Measurements from ENCODE around the gene MATK.

Gene MATK

DNA sequence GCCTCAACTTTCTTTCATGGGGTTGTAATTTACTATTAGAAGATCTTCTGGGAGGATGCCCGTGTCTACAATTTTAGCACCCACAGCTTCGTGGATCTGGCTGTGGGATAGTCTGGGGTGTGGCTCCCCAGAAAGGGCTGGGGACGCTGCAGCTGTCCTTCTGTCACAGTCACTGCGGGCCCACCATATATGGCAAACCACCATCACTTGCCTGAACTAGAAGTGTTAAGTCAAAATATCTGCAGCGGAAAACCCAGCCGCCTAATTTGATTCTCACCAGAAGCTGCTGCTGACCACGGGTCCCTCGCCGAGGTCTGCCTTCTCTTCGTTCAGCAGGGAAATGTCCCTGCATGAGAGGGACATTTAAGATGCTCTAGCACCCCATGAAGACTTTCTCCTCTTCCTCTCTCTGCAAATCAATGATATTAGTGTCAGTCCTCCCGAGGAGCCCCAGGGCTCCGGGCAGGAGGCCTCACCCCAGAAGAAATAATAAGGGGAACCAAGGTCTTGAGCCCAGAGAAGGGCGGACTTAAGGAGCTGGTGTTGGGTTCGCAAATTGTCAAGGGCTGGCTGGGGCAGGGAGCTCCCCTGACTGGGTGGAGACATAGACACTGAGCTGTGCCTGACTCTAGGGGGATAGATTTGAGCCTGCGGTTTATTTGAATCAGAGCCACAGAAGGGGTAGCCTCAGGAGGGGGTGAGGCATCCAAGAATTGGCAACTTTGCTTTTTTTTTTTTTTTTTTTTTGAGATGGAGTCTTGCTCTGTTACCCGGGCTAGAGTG is 3.0 kb upstream of the MATK start:
- no peak for DNase-seq

GRCh38 chr19:3785451-3785937 is 687 bp downstream of the MATK start:
- DNase-seq = no peak

DNA sequence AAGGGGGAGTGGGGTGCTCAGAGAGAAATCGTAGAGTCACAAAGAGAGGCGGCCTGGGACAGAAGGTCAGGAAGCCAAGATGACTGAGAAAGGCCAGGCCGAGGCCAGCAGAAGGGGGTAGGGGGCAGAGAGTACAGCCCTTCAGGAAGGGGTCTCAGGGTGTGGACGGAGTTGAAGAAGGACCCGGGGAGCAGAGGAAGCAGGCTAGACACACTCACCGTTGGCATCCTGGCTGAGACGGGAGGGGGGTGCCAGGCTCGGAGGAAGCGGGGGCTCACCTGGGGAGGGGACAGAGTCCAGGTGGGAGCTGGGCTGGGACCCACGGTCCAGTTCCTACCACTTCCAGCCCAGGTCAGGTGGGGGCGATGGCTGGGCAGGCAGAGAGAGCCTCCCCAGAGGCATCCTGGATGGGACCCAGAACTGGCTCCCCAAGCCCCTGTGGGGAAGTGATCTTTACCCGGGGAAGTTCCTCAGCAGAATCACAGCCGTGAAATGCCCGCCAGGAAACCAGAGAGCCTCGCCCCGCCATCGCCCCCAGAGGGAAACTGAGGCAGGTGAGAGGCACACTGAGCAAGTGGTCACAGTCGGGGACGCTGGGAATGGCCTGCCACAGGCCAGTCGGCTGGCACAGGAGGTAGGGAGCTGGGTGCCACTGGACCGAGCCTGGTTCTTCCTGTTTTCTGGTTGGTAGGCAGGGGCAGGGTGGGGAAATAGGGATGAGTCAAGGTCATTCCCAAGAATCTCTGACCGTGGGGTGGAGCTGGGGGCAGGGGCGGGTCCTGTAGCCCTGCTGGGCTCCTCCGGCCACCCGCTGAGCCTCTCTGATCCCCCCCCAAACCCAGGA is 1.4 kb downstream of the MATK start:
- DNase-seq = no peak

- DNase-seq = no peak
Measured at GRCh38 chr19:3783660-3784584, 2.3 kb downstream of the MATK start.

- DNase-seq = no peak
Measured at GRCh38 chr19:3782903-3783302, 3.3 kb downstream of the MATK start.

DNA sequence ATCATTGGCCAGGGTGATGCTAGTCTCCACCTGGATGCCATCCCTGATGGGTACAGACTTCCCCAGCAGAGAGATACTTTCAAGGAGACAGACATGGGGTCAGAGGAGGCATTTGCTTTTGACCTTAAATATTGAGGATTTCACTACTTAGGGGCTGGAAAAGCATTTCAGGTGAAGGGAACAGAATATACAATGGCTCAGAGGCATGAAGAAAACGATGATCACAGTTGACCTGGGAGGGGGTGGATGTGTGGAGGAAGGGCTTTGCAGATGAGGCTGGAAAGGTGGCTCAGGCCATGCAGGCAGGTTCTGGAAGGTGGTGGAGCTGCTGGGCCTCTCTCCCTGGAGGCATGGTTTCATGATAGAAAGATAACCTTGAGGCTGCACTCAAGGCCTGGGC is 3.9 kb downstream of the MATK start:
- no peak for DNase-seq

DNA sequence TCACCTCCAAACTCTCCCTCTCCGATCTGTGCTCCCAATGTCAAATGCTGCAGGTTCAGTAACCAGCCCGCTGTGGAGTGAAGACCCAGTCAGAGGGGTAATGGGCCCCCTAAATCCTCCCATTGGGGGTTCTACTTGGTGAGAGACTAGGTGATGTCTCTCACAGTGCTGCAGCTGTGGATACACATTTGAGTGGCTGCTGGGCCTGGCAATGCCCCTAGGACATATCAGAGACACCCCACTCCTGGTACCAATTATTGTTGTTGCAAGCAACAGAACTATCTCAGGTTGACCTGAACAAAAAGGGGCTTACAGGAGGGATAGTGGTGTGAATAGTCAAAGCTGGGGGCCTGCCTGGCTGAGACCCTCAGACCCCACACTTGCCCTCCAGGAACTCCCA is 4.6 kb downstream of the MATK start:
- no peak for DNase-seq

- DNase-seq = peak; percentile 67
Measured at GRCh38 chr19:3780786-3781304, 5.3 kb downstream of the MATK start.

- DNase-seq = no peak
Measured at GRCh38 chr19:3778899-3779723, 7.1 kb downstream of the MATK start.

DNA sequence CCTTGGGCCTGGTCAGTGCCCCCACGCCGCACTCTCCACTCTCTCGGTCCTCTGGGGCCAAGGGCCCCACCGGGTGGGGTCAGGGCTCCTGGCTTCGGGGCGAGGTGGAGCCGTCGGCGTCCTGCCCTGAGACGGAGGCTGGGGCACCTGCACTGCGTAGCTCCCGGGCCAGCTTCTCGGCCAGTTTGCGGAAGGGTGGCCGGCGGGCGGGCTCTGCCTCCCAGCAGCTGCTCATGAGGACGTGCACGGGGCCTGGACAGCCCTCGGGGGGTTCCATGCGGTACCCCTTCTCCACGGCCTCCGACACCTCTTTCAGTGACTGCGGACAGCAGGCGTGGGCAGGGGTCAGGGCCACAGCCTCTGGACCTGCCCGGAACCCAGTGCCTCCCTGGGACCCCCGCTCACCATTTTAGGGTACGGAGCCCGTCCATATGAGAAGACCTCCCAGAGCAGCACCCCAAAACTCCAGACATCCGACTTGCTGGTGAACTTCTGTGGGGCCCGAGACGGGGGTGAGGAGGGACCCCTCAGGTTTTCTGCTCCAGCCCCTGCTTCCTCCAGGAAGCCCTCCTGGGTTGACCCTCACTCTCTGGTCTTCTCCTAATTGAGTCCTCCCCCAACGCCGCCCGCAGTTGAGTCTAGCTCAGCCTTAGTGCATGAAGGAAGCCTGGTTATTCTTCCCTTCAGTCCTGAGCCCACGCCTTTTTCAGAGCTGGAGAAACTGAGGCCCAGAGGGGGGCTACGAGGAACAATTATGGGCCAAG is 7.9 kb downstream of the MATK start:
- no peak for DNase-seq

DNA sequence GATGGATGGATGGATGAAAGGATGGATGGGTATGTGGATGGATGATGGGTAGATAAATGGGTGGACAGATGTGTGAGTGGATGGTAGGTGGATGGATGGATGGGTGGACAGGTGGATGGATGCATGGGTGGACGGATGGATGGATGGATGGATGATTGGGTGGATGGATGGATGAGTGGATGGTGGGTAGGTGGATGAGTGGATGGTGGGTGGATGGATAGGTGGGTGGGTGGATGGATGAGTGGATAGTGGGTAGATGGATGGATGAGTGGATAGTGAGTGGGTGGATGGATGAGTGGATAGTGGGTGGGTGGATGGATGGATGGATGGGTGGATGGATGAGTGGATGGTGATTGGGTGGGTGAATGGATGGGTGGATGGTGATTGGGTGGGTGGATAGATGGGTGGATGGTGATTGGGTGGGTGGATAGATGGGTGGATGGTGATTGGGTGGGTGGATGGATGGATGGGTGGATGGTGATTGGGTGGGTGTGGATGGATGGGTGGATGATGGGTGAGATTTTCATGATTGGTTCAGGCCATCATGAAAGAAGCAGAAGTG is 9.6 kb downstream of the MATK start:
- DNase-seq = no peak

DNA sequence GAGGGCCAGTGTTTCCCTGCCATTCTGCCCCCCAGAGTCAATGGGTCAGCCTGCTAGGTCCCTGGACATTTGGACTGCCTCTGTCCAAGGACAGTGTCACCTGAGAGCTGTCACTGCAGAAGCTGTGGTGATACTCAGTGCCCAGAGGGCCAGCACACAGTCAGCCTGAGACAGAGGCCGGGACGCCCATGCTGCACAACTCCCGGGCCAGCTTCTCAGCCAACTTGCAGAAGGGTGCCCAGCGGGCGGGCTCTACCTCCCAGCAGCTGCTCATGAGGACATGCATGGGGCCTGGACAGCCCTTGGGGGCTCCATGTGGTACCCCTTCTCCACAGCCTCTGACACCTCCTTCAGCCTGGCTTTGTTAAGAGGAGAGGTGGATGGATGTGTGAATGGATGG is 10.3 kb downstream of the MATK start:
- no peak for DNase-seq

- DNase-seq = no peak
Measured at GRCh38 chr19:3775374-3775711, 10.8 kb downstream of the MATK start.

- DNase-seq = no peak
Measured at GRCh38 chr19:3774621-3775373, 11.4 kb downstream of the MATK start.

GRCh38 chr19:3773814-3774515 is 12.2 kb downstream of the MATK start:
- DNase-seq = no peak

- no peak for DNase-seq
Measured at GRCh38 chr19:3771906-3772455, 14.2 kb downstream of the MATK start, which contains the start of gene RAX2. Gene RAX2, minus strand, starts transcription at chr19:3772228. Its CDS starts 486 bp downstream, at chr19:3771742.

DNA sequence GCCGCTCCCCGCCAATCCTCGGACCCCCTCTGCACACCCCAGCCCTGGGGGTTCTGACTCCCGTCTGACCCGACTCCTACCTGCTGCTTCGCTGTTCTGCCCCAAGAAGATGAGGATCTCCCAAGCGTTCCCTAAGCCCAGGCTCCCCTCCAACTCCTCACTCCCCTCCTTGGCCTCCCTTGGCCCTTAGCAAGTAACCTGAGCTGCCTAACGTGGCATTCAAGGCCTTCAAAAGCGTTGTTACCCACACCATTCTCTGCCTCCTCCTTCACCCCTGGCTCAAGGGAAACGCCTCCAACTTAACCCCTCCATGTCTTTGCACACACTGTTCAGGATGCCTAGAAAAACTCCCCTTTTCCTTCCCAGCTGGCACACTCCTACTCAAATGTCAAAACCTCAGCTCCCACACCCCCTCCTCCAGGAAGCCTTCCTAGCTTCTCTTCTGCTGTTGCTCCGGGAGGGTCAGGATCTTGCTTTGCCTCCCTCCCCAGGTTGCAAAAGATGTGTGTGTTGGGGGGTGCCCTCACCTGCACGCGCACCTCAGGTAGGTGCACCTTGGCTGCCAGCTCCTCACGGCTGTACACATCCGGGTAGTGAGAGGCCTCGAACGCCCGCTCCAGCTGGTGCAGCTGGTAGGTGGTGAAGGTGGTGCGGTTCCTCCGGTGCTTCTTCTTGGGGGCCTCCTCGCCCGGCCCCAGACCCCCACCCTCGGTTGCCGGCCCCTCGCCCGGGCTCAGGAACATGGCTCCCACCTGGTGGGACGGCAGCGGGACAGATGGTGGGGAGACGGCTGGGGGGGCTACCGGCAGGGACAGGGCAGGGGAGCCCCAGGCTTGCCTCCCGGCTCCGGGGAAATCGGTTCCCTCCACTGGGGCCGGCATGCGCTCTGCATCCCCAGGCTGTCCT is 14.9 kb downstream of the MATK start:
- no peak for DNase-seq

Data from NCI-H526 treated with DMSO at 0.1 percent for 48 hours (cell line).